Activated B cell treated with CpG ODN at 0.5 μM for 24 hours (primary cell): Measurements from ENCODE around the gene NLK. TPM values are rescaled to one million over a fixed set of nuclear protein-coding genes. Genes with fewer than 3 reads are reported as not detected.

Experiments
- ATAC-seq: fragments of 200-7000 bp; cut with Tn5 transposase; one replicate; pipeline ENCODE4 v1.10.0; 2021; ENCODE audit warnings: low read depth, mild to moderate bottlenecking, moderate library complexity
- CTCF ChIA-PET: fragments of 350-600 bp; sonication (Branson Sonifier 250); formaldehyde crosslinking; loops from one replicate; lab custom pipeline; 2021; ENCODE audit warnings: antibody characterized with exemption; lab: Charles Lee
- POLR2A ChIA-PET: fragments of 350-600 bp; sonication (Branson Sonifier 250); formaldehyde crosslinking; loops from one replicate; lab custom pipeline; 2021; ENCODE audit warnings: antibody characterized with exemption; lab: Charles Lee
- DNase-seq: peaks from one replicate; pipeline ENCODE4 v3.0.0; 2022
- H3K27ac Mint-ChIP-seq: one replicate; pipeline ENCODE4 v1.8.0; 2020; ENCODE audit warnings: mixed read lengths
- H3K27me3 Mint-ChIP-seq: one replicate; pipeline ENCODE4 v1.8.0; 2021; ENCODE audit warnings: mixed read lengths
- H3K36me3 Mint-ChIP-seq: one replicate; pipeline ENCODE4 v1.8.0; 2021; ENCODE audit warnings: low read depth, mixed read lengths
- H3K4me1 Mint-ChIP-seq: one replicate; pipeline ENCODE4 v1.8.0; 2021; ENCODE audit warnings: mixed read lengths
- H3K4me3 Mint-ChIP-seq: one replicate; pipeline ENCODE4 v1.8.0; 2020; ENCODE audit warnings: mild to moderate bottlenecking, mixed read lengths
- H3K9me3 Mint-ChIP-seq: one replicate; pipeline ENCODE4 v1.8.0; 2020; ENCODE audit warnings: mixed read lengths
- intact Hi-C: fragments of 100-400 bp; cut with micrococcal nuclease; formaldehyde crosslinking; loops from one replicate; pipeline ENCODE4 v1.15.1; 2024
- total RNA-seq: library from RNA; stranded (reverse); gene quantifications from 2 replicates; pipeline ENCODE4 v1.2.3, GENCODE V29; 2022
- TF ChIP-seq, protein P1 (sequence below): fragments of 200-600 bp; IDR thresholded peaks from one replicate; pipeline ENCODE4 v1.8.0; 2022; ENCODE audit warnings: antibody characterized with exemption, mild to moderate bottlenecking

The NLK gene
- total RNA-seq, 1 donor from 2014 or later: 24.6 TPM

- Mint-ChIP-seq H3K36me3 (no peaks in the 10 kb centered on the region), H3K27ac (no peak overlapping the region), H3K9me3 (no peaks in the 10 kb centered on the region), H3K4me3 (no peak overlapping the region), H3K27me3 (peaks cover 3% of the 10 kb centered on the region), H3K4me1 (no peaks in the 10 kb centered on the region)
- POLR2A ChIA-PET: no interaction called here
- DNase-seq (no peak), ATAC-seq (no peak)
- TF ChIP-seq, protein P1, sequence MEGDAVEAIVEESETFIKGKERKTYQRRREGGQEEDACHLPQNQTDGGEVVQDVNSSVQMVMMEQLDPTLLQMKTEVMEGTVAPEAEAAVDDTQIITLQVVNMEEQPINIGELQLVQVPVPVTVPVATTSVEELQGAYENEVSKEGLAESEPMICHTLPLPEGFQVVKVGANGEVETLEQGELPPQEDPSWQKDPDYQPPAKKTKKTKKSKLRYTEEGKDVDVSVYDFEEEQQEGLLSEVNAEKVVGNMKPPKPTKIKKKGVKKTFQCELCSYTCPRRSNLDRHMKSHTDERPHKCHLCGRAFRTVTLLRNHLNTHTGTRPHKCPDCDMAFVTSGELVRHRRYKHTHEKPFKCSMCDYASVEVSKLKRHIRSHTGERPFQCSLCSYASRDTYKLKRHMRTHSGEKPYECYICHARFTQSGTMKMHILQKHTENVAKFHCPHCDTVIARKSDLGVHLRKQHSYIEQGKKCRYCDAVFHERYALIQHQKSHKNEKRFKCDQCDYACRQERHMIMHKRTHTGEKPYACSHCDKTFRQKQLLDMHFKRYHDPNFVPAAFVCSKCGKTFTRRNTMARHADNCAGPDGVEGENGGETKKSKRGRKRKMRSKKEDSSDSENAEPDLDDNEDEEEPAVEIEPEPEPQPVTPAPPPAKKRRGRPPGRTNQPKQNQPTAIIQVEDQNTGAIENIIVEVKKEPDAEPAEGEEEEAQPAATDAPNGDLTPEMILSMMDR: no peak
- intact Hi-C loops: no loop called here
- CTCF ChIA-PET: no interaction called here
These were observed 34.0 kb upstream of the NLK start for GRCh38 chr17:28008513-28008912.

DNA sequence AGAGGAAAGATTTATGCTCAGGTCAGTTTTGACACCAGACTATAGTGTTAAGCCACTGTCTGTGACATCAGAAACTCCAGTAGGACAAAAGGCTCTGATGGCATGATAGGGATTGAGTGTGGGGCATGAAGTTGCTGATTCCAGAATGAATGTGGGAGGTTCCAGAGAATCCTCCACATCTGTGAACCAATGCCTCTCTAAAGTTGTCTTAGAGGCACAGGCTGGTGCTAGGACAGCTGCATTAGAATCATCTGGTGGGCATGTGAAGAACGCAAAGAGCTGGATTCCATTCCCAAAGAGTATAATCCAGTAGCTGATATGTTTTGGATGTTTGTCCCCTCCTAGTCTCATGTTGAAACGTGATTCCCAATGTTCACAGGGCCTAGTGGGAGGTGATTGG is 32.1 kb upstream of the NLK start:
- TF ChIP-seq, protein P1: no peak
- POLR2A ChIA-PET: interaction anchor here (0.6 kb wide), 1 partner anchor 107 kb away, joined by 3 read pairs; no protein-coding TSS in a partner anchor
- H3K27me3 Mint-ChIP-seq: peaks cover 7% of the 10 kb centered on the region
- H3K36me3 Mint-ChIP-seq: no peaks in the 10 kb centered on the region
- no peak overlapping the region for H3K27ac Mint-ChIP-seq
- CTCF ChIA-PET: no interaction called here
- ATAC-seq (no peak), DNase-seq (no peak)
- no peaks in the 10 kb centered on the region for H3K4me1 Mint-ChIP-seq
- no peaks in the 10 kb centered on the region for H3K9me3 Mint-ChIP-seq
- H3K4me3 Mint-ChIP-seq: no peak overlapping the region
- intact Hi-C loops: no loop called here

DNA sequence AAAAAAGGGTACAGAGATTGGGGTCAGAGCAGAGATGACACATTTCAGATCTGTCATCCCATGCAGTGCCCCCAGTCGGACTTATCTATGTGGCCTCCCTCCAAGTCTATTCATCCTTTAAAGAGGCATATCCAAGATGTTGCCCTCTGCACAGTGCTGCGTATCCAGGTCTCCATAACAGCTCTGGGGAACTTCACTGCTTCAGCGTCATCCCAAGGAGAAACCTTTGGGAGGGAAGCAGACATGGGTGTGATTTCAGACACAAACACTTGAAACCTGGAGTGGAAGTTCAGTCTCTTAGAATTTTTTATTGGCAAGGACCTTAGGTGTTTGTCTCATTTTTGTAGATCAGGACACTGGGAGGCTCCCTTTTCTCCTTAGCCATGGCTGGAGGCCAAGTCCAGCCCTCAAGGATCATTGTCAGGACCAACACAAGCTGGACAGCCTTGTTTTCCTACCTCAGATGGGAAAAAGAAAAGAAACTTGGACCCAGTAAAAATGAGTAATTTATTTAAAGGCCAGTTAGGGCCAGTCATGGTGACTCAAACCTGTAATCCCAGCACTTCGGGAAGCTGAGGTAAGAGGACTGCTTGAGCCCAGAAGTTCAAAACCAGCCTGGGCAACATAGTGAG is 23.9 kb upstream of the NLK start:
- Mint-ChIP-seq H3K27me3 (peaks cover 13% of the 10 kb centered on the region), H3K9me3 (no peaks in the 10 kb centered on the region), H3K27ac (no peak overlapping the region), H3K36me3 (no peaks in the 10 kb centered on the region), H3K4me1 (no peaks in the 10 kb centered on the region), H3K4me3 (no peak overlapping the region)
- intact Hi-C loops: no loop called here
- ChIA-PET CTCF (no interaction called here), POLR2A (no interaction called here)
- ATAC-seq (no peak), DNase-seq (no peak)
- TF ChIP-seq, protein P1: no peak

DNA sequence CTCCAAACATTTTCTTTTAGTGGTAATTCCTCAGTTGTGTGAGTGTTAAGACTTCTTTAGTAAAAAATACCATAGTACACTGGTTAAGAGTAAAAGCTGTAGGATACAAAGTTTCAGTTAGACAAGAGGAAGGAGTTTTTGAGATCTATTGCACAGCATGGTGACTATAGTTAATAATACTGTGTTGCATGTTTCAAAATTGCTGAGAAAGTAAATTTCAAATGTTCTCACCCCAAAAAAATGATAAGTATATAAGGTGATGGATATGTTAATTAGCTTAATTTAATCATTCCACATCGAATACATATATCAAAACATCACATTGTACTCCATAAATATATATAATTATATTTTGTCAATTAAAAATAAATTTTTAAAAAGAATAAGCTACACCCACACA is 22.0 kb upstream of the NLK start:
- TF ChIP-seq, protein P1: no peak
- DNase-seq (no peak), ATAC-seq (no peak)
- no peak overlapping the region for H3K27ac Mint-ChIP-seq
- peaks cover 10% of the 10 kb centered on the region for H3K27me3 Mint-ChIP-seq
- H3K9me3 Mint-ChIP-seq: no peaks in the 10 kb centered on the region
- POLR2A ChIA-PET: no interaction called here
- H3K4me1 Mint-ChIP-seq: no peaks in the 10 kb centered on the region
- intact Hi-C loops: no loop called here
- H3K36me3 Mint-ChIP-seq: no peaks in the 10 kb centered on the region
- CTCF ChIA-PET: no interaction called here
- no peak overlapping the region for H3K4me3 Mint-ChIP-seq

- Mint-ChIP-seq H3K27ac (no peak overlapping the region), H3K27me3 (peaks cover 5% of the 10 kb centered on the region), H3K4me3 (no peak overlapping the region), H3K4me1 (no peaks in the 10 kb centered on the region), H3K36me3 (no peaks in the 10 kb centered on the region), H3K9me3 (peaks cover 7% of the 10 kb centered on the region)
- ATAC-seq: no peak
- TF ChIP-seq, protein P1: no peak
- no peak for DNase-seq
- intact Hi-C loops: no loop called here
- POLR2A ChIA-PET: no interaction called here
- CTCF ChIA-PET: no interaction called here
These were observed 13.4 kb upstream of the NLK start for GRCh38 chr17:28029044-28029443.
